Ectodermal cell (in vitro differentiated cells): Measurements from ENCODE around the gene PIK3AP1.

Experiments used
- H3K27ac ChIP-seq: 2 replicates; pipeline ENCODE4 v1.7.0; 2013; ENCODE audit warnings: mild to moderate bottlenecking, low read depth, low read length; ENCODE audit not compliant: insufficient read depth, poor library complexity, severe bottlenecking
- H3K27me3 ChIP-seq: 2 replicates; pipeline ENCODE4 v1.7.0; 2013; ENCODE audit warnings: mild to moderate bottlenecking, low read length; ENCODE audit not compliant: insufficient read depth, control insufficient read depth, poor library complexity, severe bottlenecking
- H3K36me3 ChIP-seq: one replicate; pipeline ENCODE4 v1.7.0; 2013; ENCODE audit warnings: low read length; ENCODE audit not compliant: control insufficient read depth, insufficient read depth
- H3K4me1 ChIP-seq: one replicate; pipeline ENCODE4 v1.7.0; 2013; ENCODE audit warnings: low read length; ENCODE audit not compliant: control insufficient read depth, insufficient read depth
- H3K4me3 ChIP-seq: 2 replicates; pipeline ENCODE4 v1.7.0; 2013; ENCODE audit warnings: low read depth, low read length, control low read depth; ENCODE audit not compliant: insufficient read depth
- H3K9me3 ChIP-seq: 2 replicates; pipeline ENCODE4 v1.7.0; 2013; ENCODE audit warnings: mild to moderate bottlenecking, low read length, moderate library complexity; ENCODE audit not compliant: control insufficient read depth
- WGBS, 2 experiments: methylation state at CpG; one replicate each; pipeline ENCODE4 v1.1.7; 2013; ENCODE audit warnings: missing lambda C conversion rate in 2 of 2; 5-methylcytosine and 5-hydroxymethylcytosine counted together

The PIK3AP1 gene

DNA sequence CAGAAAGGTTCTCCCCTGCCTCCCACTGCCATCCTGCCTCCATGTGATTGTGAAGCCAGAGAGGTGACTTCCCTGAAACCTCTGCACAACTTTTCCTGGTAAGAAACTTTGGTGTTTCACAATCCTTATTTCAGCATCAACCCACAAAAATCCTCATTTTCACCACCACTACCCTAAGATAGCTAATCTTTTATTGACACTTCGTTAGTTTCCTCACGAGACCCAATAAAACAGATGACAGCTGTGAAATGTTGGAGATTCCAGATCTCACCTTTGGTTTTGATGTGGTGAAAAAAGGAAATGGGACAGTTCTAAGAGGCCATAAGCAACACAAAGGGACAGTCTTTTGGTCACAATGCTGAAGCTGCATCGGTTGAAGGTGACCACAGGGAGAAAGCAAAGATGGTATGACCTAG lies 73.6 kb downstream of the PIK3AP1 start:
- H3K4me1 ChIP-seq, result no peaks in the 10 kb centered on the region
- no peaks in the 10 kb centered on the region for H3K9me3 ChIP-seq
- WGBS, 2 experiments, result 87 to 93% methylated on average over 3 of the region's 3 CpGs
- no peaks in the 10 kb centered on the region for H3K27me3 ChIP-seq
- no peak overlapping the region for H3K4me3 ChIP-seq
- no peaks in the 10 kb centered on the region for H3K36me3 ChIP-seq
- H3K27ac ChIP-seq, result no peak overlapping the region

DNA sequence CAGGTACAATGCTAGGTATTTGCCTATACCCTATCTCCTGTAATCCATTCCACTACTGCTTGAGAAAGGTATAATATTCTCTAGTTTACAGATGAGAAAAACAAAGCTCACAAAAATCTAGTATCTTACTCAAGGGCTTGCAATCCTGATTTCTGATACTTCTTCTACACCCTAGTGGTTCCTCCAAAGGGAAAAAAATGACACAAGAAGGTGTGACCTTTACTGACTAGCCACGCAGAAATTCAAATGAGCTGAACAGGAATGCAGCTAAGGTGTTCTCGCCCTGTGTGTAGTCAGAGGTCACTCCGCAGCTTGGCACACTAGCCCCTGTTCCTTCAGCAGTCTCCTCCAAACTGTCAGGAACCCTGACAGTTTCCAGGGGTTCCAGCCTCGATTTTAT lies 74.0 kb downstream of the PIK3AP1 start:
- Histone ChIP-seq H3K4me3 (no peak overlapping the region), H3K9me3 (no peaks in the 10 kb centered on the region), H3K36me3 (no peaks in the 10 kb centered on the region), H3K4me1 (no peaks in the 10 kb centered on the region), H3K27ac (no peak overlapping the region), H3K27me3 (no peaks in the 10 kb centered on the region)
- WGBS, 2 experiments, result 86 to 92% methylated on average over 4 of the region's 4 CpGs

DNA sequence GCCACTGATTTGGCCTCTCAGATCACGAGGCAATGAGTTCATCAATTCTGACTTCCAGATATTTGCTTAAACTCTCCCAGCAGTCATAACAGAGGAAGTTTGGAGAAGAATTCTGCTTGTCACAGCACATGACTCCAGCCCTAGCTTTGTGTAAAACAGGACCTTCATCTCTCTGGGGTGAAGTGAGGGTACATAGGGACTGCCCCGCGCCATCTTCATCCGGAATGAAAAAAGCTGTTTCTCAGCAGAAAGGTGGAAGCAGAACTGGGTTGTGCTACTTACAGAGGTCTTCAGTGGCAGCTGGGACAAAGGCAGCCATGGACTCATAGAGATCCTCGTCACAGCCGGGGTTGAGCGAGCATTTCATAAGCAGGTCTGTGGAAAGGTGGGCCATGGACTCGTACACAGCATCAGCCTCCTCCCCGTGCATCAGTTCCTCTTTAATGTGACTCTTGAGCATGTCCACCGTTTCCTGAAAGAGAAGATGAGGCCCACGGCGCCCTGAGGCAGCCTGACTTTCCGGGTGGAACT lies 75.1 kb downstream of the PIK3AP1 start:
- no peaks in the 10 kb centered on the region for H3K36me3 ChIP-seq
- 94 to 95% methylated on average over 13 of the region's 13 CpGs for WGBS, 2 experiments
- no peaks in the 10 kb centered on the region for H3K27me3 ChIP-seq

DNA sequence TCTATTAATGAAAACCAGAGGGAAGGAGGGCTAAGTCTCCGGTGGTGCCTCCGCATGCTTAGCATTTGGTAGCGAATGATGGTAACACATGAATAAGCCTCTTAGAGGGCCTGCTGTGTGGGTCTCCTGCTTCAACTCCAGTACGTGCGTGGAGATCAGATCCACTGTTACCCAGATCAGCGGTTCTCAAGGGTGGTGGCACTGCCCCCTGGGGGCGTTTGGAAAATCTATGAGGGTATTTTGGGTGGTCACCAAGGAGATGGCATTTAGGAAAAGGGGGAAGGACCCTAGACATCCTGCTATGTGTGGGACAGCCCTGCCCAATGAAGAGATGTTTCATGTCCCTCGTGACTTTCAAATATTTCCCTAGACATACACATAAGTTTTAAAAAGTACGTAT lies 76.4 kb downstream of the PIK3AP1 start:
- Histone ChIP-seq H3K4me1 (no peaks in the 10 kb centered on the region), H3K36me3 (no peaks in the 10 kb centered on the region), H3K27ac (no peak overlapping the region), H3K4me3 (no peak overlapping the region), H3K9me3 (no peaks in the 10 kb centered on the region), H3K27me3 (no peaks in the 10 kb centered on the region)
- WGBS, 2 experiments, result 82 to 88% methylated on average over 7 to 9 of the region's 9 CpGs

More for the DNA sequence above, 75.1 kb downstream of the PIK3AP1 start:
- Histone ChIP-seq H3K4me1 (no peaks in the 10 kb centered on the region), H3K27ac (no peak overlapping the region), H3K9me3 (no peaks in the 10 kb centered on the region), H3K4me3 (no peak overlapping the region)

- 53 to 57% methylated on average over 4 of the region's 4 CpGs for WGBS, 2 experiments
- no peaks in the 10 kb centered on the region for H3K27me3 ChIP-seq
- H3K27ac ChIP-seq, result no peak overlapping the region
These were observed 77.3 kb downstream of the PIK3AP1 start for GRCh38 chr10:96642973-96643372.

DNA sequence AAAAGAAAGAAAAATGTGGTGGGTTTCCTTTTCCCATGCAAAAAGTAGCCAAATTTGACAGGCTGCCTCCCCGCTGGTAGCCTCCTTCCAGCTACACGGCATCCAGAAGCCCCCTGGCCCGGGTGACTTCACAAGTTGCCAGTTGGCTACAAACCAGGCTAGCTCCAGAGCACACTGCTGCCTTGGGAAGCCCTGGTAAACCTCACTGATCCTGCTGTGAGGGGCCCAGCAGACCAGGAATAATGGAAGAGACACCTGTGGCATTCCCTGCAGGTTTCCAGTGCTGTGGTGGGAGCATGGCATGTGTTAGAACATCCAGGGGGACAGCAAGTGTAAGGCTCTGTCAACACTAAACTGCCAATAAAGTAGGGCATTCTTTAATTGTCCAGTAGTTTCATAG lies 77.8 kb downstream of the PIK3AP1 start:
- no peaks in the 10 kb centered on the region for H3K36me3 ChIP-seq
- WGBS, 2 experiments, result 67 to 71% methylated on average over 3 of the region's 3 CpGs
- H3K27ac ChIP-seq, result no peak overlapping the region
- H3K4me3 ChIP-seq, result no peak overlapping the region
- no peaks in the 10 kb centered on the region for H3K9me3 ChIP-seq
- H3K4me1 ChIP-seq, result no peaks in the 10 kb centered on the region
- H3K27me3 ChIP-seq, result no peaks in the 10 kb centered on the region

More at GRCh38 chr10:96642973-96643372, 77.3 kb downstream of the PIK3AP1 start:
- Histone ChIP-seq H3K36me3 (no peaks in the 10 kb centered on the region), H3K9me3 (no peaks in the 10 kb centered on the region), H3K4me1 (no peaks in the 10 kb centered on the region), H3K4me3 (no peak overlapping the region)

DNA sequence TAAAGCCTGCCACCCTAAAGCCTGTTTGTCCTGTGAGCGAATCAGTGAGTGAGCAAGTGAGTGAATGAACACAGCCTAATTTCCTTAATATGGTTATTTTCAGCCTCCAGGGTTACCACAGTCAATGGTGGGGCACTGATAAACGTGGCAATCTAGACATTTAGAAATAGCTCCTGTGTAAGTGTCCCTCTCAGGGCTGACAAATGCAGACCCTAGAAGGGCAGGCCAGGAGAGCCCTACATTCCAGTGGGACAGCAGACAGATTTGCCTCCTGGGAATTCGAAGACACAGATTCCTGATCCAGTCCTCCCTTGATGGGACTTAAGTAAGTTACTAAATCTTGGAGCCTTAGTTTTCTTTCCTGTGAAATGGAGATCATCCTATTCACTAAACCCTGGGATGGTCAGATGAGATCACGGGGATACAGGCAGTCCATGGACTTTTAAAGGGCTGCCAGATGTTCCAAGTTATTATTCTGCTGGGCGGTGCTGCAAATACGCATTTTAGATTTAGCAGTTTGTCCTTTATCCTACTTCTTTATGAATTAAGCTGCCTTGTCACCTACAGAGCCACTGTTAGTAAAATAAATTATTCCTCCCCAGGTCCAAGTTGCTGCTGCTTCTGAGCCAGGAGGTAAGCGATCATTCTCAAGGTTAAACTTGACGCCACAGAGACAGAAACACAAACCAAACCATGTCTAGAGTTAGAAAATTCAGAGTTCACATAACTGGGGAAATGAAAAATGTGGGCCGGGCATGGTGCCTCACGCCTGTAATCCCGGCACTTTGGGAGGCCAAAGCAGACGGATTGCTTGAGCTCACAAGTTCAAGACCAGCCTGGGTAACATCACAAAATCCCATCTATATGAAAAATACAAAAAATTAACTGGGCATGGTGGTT lies 78.7 kb downstream of the PIK3AP1 start:
- H3K27me3 ChIP-seq, result no peaks in the 10 kb centered on the region
- WGBS, 2 experiments, result 91 to 92% methylated on average over 12 of the region's 12 CpGs
- H3K36me3 ChIP-seq, result no peaks in the 10 kb centered on the region
- no peaks in the 10 kb centered on the region for H3K9me3 ChIP-seq
- H3K4me3 ChIP-seq, result no peak overlapping the region
- H3K27ac ChIP-seq, result no peak overlapping the region
- H3K4me1 ChIP-seq, result no peaks in the 10 kb centered on the region

DNA sequence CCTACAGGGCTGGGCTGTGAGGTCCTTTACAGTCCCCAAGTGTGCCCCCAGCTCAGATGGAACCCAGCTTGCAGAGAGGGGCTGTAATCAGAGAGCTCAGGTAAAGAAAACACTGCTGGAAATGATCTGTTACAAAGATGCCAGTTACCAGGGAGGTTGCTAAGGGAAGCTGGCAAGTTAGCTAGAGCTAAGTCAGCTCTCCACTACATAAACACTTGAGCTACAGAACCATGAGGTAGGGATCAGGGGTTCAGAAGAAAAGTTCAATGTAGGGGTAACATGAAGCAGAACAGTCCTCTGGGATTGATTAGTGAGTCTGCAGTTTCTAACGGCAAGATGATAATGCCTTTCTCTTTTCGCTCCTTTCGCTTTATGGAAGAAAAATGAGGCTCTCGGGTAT lies 80.4 kb downstream of the PIK3AP1 start:
- Histone ChIP-seq H3K36me3 (no peaks in the 10 kb centered on the region), H3K4me1 (no peaks in the 10 kb centered on the region), H3K27ac (no peak overlapping the region), H3K4me3 (no peak overlapping the region), H3K9me3 (no peaks in the 10 kb centered on the region), H3K27me3 (no peaks in the 10 kb centered on the region)
- WGBS, 2 experiments, result 92 to 94% methylated on average over 4 of the region's 4 CpGs

DNA sequence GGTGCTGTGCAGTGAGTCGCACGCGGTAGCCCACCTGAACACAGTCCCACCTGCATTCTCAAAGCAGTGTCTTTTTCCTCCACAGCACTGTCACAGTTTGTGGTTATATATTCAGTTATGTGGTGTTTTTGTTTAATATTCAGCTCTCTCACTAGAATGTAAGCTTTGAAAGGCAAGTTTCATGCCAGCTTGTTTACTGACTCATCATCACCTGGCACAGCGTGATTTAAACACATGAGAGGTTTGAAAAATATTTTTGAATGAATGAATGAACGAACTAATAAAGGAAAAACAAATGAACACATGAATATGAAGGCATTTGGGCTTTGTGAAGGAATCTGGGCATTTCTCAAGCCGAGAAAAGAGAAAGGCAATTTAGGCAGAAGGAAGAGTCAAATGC lies 81.6 kb downstream of the PIK3AP1 start:
- Histone ChIP-seq H3K4me3 (no peak overlapping the region), H3K36me3 (no peaks in the 10 kb centered on the region), H3K27me3 (no peaks in the 10 kb centered on the region), H3K27ac (no peak overlapping the region), H3K9me3 (no peaks in the 10 kb centered on the region), H3K4me1 (no peaks in the 10 kb centered on the region)
- WGBS, 2 experiments, result 91 to 94% methylated on average over 6 of the region's 6 CpGs

- WGBS, 2 experiments, result 81 to 86% methylated on average over 2 to 3 of the region's 3 CpGs
- no peak overlapping the region for H3K4me3 ChIP-seq
- no peak overlapping the region for H3K27ac ChIP-seq
- no peaks in the 10 kb centered on the region for H3K9me3 ChIP-seq
- H3K4me1 ChIP-seq, result no peaks in the 10 kb centered on the region
- no peaks in the 10 kb centered on the region for H3K27me3 ChIP-seq
- no peaks in the 10 kb centered on the region for H3K36me3 ChIP-seq
These were observed 82.2 kb downstream of the PIK3AP1 start for GRCh38 chr10:96638120-96638519.
